ENCODE data around the gene ASTN1. TPM values are rescaled to one million over a fixed set of nuclear protein-coding genes. Genes with fewer than 3 reads are reported as not detected.

The ASTN1 gene
- total RNA-seq, 1 experiment from 2014 or later = not detected

GRCh38 chr1:176884286-176884685 is 280.2 kb downstream of the ASTN1 start:
- H3K27ac ChIP-seq (ENCODE audit: low read length) = no peak overlapping the region

GRCh38 chr1:176880955-176881595 is 283.4 kb downstream of the ASTN1 start:
- Histone ChIP-seq H3K27me3 (ENCODE audit: low read length) (peaks cover 16% of the 10 kb centered on the region), H3K4me1 (ENCODE audit: insufficient read depth, low read length) (no peaks in the 10 kb centered on the region), H3K4me2 (ENCODE audit: low read length) (no peak overlapping the region), H3K36me3 (ENCODE audit: low read depth, low read length) (no peaks in the 10 kb centered on the region), H3K4me3 (ENCODE audit: low read length) (no peak overlapping the region), H3K79me2 (ENCODE audit: low read length) (no peaks in the 10 kb centered on the region), H4K20me1 (ENCODE audit: low read length) (no peaks in the 10 kb centered on the region), H3K9ac (ENCODE audit: low read length) (no peak overlapping the region), H3K9me2 (replicated peaks; ENCODE audit: low read length) (no peaks in the 10 kb centered on the region), H2AFZ (ENCODE audit: low read length) (no peak overlapping the region), H3K27ac (ENCODE audit: low read length) (no peak overlapping the region), H3F3A (ENCODE audit: low read length, unreplicated experiment) (no peaks in the 10 kb centered on the region), H3K9me3 (ENCODE audit: low read length) (no peaks in the 10 kb centered on the region)
- ATAC-seq (peak; percentile 85), DNase-seq (peak; percentile 76)
- CTCF ChIA-PET = interaction anchor here (0.5 to 0.6 kb wide), 2 partner anchors 10 to 506 kb away, joined by 3 read pairs; no protein-coding TSS in a partner anchor
- no TSS peak for BruUV-seq (replicated peaks)
- POLR2A ChIA-PET (ENCODE audit: unreplicated experiment) = no interaction called here
- no peak for TF ChIP-seq EZH2phosphoT487 (IDR thresholded peaks at IDR 0.05; ENCODE audit: borderline replicate concordance, low read length)
- peak; percentile 80 for TF ChIP-seq CTCF (conservative IDR thresholded peaks at IDR 0.05; ENCODE audit: low read depth, low read length)
- intact Hi-C loops (cut with micrococcal nuclease) = loop anchor here (1.0 to 5.0 kb wide), 3 partner anchors 321 to 1734 kb away; no protein-coding TSS in a partner anchor

More at GRCh38 chr1:176884286-176884685, 280.2 kb downstream of the ASTN1 start:
- intact Hi-C loops (cut with micrococcal nuclease) = loop anchor here (5.0 kb wide), 1 partner anchor 1737 kb away; no protein-coding TSS in a partner anchor
- ATAC-seq = no peak
- no peak overlapping the region for H3K4me2 ChIP-seq (ENCODE audit: low read length)
- H3F3A ChIP-seq (ENCODE audit: low read length, unreplicated experiment) = no peaks in the 10 kb centered on the region
- H3K79me2 ChIP-seq (ENCODE audit: low read length) = no peaks in the 10 kb centered on the region
- ChIA-PET POLR2A (ENCODE audit: unreplicated experiment) (no interaction called here), CTCF (no interaction called here)
- no peaks in the 10 kb centered on the region for H3K27me3 ChIP-seq (ENCODE audit: low read length)
- TF ChIP-seq CTCF (conservative IDR thresholded peaks at IDR 0.05; ENCODE audit: low read depth, low read length) (no peak), EZH2phosphoT487 (IDR thresholded peaks at IDR 0.05; ENCODE audit: borderline replicate concordance, low read length) (no peak), EZH2 (IDR thresholded peaks at IDR 0.05; ENCODE audit: low read length, unreplicated experiment) (no peak)
- H3K9me2 ChIP-seq (replicated peaks; ENCODE audit: low read length) = no peaks in the 10 kb centered on the region
- H3K4me3 ChIP-seq (ENCODE audit: low read length) = no peak overlapping the region
- DNase-seq = no peak
- H3K9ac ChIP-seq (ENCODE audit: low read length) = no peak overlapping the region
- no peaks in the 10 kb centered on the region for H3K4me1 ChIP-seq (ENCODE audit: insufficient read depth, low read length)
- H3K9me3 ChIP-seq (ENCODE audit: low read length) = no peaks in the 10 kb centered on the region
- BruUV-seq (replicated peaks) = no TSS peak
- no peaks in the 10 kb centered on the region for H4K20me1 ChIP-seq (ENCODE audit: low read length)
- no peak overlapping the region for H2AFZ ChIP-seq (ENCODE audit: low read length)
- H3K36me3 ChIP-seq (ENCODE audit: low read depth, low read length) = no peaks in the 10 kb centered on the region
